ENCODE results near the gene HSBP1.

Gene HSBP1

DNA sequence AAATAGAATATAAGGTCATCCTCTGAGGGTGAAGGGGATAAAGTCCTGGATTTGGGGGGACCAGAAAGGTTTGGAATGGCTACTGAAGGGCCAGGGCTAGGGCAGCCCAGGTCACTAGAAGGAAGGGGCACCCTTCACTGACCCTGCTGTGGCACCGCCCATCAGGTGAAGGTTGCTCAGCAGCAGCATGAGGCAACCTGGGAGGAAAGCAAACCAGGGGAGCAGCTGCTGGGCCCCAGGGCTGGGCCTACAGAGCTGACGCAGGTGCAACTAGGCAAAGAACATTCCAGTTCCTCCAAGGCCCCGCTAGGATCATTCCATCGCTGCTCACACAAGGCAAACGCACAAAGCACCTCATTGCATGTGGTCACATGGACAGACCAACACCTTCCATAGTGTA is 3.4 kb upstream of the HSBP1 start:
- no peak for DNase-seq

GRCh38 chr16:83806036-83806435 is 1.7 kb upstream of the HSBP1 start:
- DNase-seq = no peak

GRCh38 chr16:83806731-83807130 is 1.0 kb upstream of the HSBP1 start:
- no peak for DNase-seq

DNA sequence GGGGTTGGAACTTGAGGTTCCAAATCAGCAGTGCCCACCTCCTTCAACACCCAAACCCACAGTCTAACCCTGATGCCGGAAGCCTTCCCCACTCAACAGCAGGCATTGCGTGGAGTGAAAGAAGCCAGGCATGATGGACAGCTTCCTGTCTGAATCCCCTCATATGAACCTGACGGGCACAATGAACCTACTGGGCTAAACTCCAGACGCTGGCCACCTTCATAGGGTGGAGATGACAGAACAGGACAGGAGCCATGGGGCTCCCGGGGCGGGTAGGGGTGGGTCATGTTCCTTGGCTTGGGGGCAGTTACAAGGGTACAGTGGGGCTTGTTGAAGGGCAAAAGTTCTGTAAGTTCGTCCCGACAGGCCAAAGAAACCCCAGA is 460 bp upstream of the HSBP1 start:
- no peak for DNase-seq

DNA sequence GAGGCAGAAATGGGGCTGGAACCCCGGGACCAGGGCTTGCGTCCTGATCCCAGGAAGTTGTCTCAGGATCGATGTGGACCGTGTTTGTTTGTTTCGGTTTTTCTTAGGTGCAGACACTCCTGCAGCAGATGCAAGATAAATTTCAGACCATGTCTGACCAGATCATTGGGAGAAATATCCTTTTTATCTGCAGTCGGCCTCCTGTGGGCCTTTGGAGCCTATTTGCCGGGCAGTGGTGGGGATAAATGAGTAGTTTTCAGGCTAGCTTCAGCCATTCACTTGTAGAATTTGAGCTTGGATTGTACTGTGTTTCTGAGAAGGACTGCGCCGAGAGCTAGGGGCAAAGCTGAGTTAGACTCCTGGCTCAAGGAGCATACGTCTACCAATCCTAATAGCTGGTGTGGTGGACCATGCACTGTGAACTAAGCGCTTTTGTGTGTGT is 816 bp downstream of the HSBP1 start:
- no peak for DNase-seq

DNA sequence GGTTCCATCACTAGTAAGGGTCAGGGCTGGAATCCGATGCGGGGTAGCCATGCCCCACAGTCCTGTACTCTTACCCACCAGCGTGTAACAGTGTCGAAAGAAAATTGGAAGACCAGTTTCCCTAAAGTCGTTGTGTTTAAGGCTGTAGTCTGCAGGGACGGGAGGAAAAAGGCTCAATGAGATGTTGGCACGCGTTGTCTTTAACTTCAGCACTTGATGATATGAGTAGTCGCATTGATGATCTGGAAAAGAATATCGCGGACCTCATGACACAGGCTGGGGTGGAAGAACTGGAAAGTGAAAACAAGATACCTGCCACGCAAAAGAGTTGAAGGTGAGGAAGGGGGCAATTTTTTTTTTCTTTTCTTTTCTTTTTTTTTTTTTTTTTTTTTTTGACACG is 1.3 kb downstream of the HSBP1 start:
- no peak for DNase-seq

DNA sequence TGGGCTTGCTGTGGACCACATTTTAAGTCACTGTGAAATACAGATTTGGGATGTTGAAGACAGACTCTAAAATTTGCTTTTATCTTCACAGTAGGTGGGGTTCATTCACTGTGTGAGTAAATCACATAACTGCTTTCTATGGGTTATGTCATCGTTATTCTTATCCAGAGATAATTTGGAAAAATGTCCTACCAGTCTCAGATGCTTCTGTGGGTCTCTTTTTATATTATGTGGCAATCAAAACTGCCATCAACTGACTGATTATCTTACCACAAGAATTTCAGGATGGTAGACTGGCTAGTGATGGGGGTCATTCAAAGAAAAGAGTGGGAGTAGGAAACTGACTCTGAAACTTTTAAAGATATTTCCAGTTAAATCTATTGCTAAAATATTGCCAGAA is 3.1 kb downstream of the HSBP1 start:
- no peak for DNase-seq

- peak; percentile 49 for DNase-seq
Observed at GRCh38 chr16:83813823-83814658, 6.3 kb downstream of the HSBP1 start.

DNA sequence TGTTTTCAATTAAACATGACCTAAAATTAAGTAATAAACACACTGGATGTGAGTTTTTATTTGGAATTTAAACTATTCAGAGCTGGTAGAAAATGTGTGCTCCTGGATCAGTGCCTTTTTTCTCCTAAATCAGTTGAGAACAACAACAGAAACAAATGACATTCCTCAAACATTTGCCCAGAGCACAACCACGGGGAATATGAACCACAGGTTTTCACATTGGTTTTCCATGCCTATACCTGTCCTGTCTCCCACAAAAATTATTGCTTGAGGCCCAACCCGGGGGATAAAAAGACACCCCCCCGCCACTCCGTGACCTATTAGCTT is 6.8 kb downstream of the HSBP1 start:
- DNase-seq = no peak

DNA sequence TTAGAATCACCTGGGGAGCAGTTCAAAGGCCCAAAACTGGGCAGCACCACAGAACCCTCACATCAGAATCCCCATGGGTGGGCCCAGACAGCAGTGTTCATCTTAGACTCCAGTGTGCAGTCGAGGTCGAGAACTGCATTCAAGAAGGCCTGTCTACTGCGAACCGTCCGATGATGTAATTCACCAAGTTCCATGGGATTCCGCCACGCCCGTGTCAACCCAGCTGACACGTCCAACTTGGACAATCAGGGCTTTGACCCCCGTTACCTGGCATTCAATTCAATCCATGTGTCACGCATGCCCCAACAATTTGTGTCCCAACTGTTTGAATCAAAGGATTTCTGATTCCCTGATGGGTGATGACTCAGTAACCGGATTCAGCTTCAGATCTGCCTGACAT is 9.2 kb downstream of the HSBP1 start:
- no peak for DNase-seq

- DNase-seq = no peak
Observed at GRCh38 chr16:83818276-83818675, 10.5 kb downstream of the HSBP1 start.

DNA sequence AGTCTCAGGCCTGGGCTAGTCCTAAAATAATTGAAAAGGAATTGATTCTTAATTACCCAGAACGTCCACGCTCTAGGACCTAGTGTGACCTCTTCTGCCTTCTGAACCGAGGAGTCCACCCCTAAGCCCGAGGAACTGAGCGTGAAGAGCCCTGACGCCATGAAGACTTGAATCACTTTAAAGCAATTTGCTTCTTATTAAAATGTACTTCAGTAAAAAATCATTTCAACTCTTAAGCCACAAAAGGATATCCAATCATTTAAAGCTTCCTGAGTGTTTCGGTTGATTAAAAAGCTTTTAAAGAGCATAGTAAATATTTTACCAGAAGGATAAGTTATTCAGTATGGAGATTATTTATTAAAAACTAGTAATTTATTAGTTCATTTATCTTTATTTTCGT is 11.6 kb downstream of the HSBP1 start:
- no peak for DNase-seq

DNA sequence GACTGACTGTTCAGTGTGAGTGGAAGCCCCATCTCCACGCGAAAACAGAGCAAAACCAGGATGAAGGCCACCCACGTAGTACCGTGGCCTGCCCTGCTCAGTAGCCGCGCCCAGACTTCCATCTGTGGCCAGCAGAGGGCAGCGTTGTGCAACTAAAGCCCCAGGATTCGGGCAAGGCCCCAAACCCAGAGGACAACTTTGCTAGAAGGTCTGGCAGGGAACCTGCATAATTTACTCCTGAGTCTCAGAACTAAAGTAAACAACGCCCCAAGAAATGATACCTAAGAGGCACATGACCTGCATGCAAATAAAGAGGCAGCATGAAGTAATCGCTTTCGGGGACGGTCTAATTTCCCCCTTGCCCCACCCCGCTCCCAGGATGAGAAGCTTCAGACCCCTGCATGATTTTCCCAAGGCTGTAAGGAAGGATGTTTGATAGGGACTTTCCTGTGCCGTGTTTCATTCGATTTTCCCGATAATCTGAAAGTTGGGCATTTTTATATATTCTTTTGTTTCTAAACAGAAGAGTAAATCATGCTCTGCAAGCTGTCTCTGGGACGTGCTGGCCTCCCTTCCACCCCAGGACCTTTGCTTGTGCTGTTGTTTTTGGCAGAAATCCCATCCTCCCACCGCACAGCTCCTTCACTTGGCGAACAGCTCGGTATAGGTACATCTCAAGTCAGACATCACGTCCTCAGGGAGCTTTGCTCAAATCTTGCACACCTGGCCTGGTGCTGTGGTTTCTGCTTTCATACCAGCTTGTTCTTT is 18.6 kb downstream of the HSBP1 start:
- peak; percentile 74 for DNase-seq

- no peak for DNase-seq
Observed at GRCh38 chr16:83830091-83830768, 22.5 kb downstream of the HSBP1 start.

DNA sequence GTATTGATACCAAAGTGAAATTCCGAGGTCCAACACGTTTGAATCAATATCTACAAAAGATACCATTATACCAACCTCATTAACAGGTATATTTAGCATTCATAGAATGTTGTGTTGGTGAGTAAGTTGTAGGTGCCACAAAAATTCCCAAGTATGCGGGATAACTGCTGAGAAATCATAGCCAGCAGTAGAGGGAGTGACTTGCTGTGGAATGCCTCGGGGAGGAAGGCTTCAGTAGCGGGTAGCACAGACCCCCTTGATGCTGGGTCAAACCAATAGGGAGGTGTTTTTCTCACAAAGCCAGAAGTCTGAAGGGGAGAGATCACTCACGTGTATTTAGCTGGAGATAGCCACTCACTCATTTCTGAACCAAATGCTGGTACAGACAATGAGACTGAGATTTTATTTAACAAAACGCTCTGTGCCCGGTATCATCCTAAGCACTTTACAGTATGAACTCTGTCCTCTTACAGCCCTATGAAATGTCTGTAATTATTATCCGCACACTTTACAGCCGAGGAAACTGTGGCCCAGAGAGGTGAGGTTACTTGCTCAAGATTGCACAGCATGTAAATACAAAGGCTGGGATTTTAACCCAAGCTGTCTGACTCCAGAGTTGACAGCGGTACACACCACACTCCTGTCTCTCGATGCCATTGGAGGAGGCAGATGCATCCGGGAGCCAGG is 23.1 kb downstream of the HSBP1 start:
- peak; percentile 23 for DNase-seq

- DNase-seq = no peak
Observed at GRCh38 chr16:83831456-83831987, 23.7 kb downstream of the HSBP1 start.

DNA sequence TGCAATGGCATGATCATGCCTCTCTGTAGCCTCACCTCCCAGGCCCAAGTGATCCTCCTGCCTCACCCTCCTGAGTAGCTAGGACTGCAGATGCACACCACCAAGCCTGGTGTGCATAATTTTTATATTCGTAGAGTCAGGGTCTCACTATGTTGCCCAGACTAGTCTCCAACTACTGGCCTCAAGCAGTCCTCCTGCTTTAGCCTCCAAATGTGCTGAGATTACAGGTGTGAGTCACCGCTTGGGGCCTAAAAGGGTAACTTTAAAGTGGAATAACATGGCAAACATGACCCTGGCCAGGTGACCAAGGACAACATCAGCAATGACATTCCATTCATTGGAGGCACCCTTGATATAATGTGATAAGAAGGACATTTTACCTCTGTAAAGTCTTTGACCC is 26.1 kb downstream of the HSBP1 start:
- DNase-seq = no peak

DNA sequence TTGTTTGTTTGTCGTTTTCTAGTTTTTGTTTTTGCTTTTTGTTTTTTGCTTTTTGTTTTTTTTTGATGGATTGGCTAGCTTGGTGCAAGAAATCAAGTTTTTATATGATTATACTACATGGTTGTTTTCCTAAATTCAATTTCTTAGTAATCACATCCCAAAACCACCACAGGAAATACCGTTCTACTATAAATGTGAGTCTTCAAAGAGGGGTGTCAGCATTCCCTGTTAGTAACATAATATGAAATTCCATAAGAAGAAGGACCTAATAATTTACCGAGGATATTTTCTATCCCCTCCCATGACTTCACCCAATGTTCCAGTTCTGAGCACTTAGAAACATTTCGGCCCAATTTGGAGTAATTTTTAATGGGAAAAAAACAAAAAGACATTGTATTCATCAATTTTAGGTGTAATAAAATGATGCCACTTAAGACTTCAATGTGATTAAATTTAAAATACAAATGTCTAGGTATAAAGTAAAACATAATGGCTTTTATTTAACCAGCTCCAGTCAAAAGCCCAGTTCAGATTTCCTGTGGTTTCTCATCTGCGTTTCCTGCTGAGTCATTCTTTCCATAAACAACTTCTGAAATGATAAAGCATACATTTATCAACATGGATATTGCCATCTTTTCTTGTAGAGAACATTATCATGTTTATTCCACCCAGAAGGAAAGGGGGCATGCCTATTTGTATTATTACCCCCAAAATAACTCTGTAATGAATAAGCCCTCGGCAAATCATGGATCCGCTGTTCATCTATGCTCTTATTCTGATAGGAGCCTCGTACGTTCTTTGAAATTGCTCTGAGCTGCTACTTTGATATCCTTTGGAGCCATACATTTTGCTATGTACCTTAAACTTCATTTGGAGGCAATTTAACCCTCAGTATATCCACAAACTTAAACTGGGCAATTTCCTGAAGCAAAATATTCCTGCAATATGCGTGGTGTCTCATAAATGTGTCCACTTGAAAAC is 28.1 kb downstream of the HSBP1 start:
- peak; percentile 64 for DNase-seq

- no peak for DNase-seq
Observed at GRCh38 chr16:83837566-83837965, 29.8 kb downstream of the HSBP1 start.

GRCh38 chr16:83838151-83838550 is 30.4 kb downstream of the HSBP1 start:
- DNase-seq = no peak

DNA sequence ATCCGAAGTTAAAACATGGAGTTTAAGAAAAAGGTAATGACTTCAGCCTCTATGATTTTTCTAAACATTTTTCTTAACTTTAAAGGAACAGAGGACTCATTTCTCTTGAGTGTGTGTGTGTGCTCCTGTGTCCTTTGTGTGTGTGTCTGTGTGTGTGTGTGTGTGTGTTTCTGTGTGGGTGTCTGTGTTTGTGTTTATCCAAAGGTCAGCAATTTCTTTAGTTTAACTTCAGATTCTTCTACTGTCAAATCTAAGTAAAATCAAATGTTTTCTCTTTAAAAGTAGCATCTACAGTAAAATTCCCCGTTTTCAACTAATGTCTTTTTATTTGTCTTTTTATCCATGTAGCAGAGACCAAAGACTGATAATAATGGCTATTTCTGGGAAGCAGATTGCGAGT is 31.8 kb downstream of the HSBP1 start:
- DNase-seq = no peak
